Vagina (tissue), 2 donors: ENCODE measurements around the gene ODAD2.

Experiments
- POLR2AphosphoS5 ChIP-seq, 2 donors: sonication (generic); formaldehyde crosslinking; IDR thresholded peaks; one replicate each; pipeline ENCODE4 v1.9.0; 2017; ENCODE audit warnings: antibody characterized with exemption in 2 of 2, mild to moderate bottlenecking in 2 of 2, low read depth in 1 of 2; ENCODE audit not compliant: insufficient read depth in 1 of 2
- TF ChIP-seq, protein P1 (sequence below), 3 experiments: fragments of 450-650 bp in 2 of 3; fragments of 200-600 bp in 1 of 3; sonication (generic) in 1 of 3; IDR thresholded peaks; one replicate each; pipeline ENCODE4 v1.5.1; 2017 to 2019; ENCODE audit warnings: antibody characterized with exemption in 3 of 3, mild to moderate bottlenecking in 2 of 3, moderate library complexity in 2 of 3

DNA sequence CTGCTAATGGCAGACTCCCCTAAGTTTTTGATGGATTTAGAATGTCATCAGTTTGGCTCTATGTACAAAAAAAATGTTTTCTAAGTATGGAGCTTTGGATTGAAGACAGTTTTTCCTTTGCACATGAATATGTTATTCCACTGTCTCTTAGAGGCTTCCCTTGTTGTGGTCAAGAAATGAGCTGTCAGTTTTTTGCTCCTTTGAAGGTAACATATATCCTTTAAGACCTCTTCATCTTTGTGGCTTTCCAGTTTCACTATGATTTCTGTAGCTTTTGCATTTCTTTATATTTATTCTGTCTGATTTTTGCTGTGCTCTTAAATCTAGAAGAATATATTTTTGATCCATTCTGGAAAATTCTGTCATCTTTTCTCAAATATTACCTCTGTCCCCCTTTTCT is 15.8 kb upstream of the ODAD2 start:
- TF ChIP-seq, protein P1, sequence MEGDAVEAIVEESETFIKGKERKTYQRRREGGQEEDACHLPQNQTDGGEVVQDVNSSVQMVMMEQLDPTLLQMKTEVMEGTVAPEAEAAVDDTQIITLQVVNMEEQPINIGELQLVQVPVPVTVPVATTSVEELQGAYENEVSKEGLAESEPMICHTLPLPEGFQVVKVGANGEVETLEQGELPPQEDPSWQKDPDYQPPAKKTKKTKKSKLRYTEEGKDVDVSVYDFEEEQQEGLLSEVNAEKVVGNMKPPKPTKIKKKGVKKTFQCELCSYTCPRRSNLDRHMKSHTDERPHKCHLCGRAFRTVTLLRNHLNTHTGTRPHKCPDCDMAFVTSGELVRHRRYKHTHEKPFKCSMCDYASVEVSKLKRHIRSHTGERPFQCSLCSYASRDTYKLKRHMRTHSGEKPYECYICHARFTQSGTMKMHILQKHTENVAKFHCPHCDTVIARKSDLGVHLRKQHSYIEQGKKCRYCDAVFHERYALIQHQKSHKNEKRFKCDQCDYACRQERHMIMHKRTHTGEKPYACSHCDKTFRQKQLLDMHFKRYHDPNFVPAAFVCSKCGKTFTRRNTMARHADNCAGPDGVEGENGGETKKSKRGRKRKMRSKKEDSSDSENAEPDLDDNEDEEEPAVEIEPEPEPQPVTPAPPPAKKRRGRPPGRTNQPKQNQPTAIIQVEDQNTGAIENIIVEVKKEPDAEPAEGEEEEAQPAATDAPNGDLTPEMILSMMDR (IDR thresholded peaks at IDR 0.05) = no peak
- no peak for TF ChIP-seq POLR2AphosphoS5 (IDR thresholded peaks at IDR 0.05; ENCODE audit: insufficient read depth in 1 of 2, low read depth in 1 of 2)
